K562 (cell line): ENCODE data around the gene VPS4A. TPM values are rescaled to one million over a fixed set of nuclear protein-coding genes. Genes with fewer than 3 reads are reported as not detected.
A peak's percentile ranks its signal among the peaks of the same experiment; 100 is the strongest.

Source experiments
- BDP1 ChIP-seq: IDR thresholded peaks from 3 replicates; pipeline ENCODE4 v1.6.1; 2011; ENCODE audit not compliant: insufficient read length, insufficient read depth
- CTBP1 ChIP-seq: fragments of 450-650 bp; IDR thresholded peaks from 2 replicates; pipeline ENCODE4 v1.6.1; 2016; ENCODE audit warnings: borderline replicate concordance
- ELF2 ChIP-seq: fragments of 250-450 bp; sonication (Bioruptor Pico); IDR thresholded peaks from 2 replicates; pipeline ENCODE4 v1.5.0; 2021; ENCODE audit warnings: mild to moderate bottlenecking
- FOXA3 ChIP-seq, 2 experiments: fragments of 450-650 bp in 1 of 2; sonication (generic) in 1 of 2; formaldehyde crosslinking; IDR thresholded peaks in 1 of 2; conservative IDR thresholded peaks in 1 of 2; 2 replicates each; pipeline versions ENCODE4 v1.4.0 to v1.8.0; 2020 to 2022; ENCODE audit warnings: mild to moderate bottlenecking in 2 of 2, missing genetic modification reagents in 1 of 2
- HNRNPLL ChIP-seq: fragments of 200-400 bp; formaldehyde crosslinking; IDR thresholded peaks from 2 replicates; pipeline ENCODE4 v1.6.1; 2017; ENCODE audit warnings: low read length, low read depth, mild to moderate bottlenecking; ENCODE audit not compliant: poor library complexity, severe bottlenecking
- ILF3 ChIP-seq: fragments of 450-650 bp; IDR thresholded peaks from 2 replicates; pipeline ENCODE4 v1.6.1; 2018; ENCODE audit warnings: antibody characterized with exemption, mild to moderate bottlenecking, moderate library complexity, borderline replicate concordance
- MTA3 ChIP-seq: fragments of 450-650 bp; formaldehyde crosslinking; IDR thresholded peaks from 2 replicates; pipeline ENCODE4 v1.6.1; 2017; ENCODE audit warnings: mild to moderate bottlenecking, borderline replicate concordance
- NCOR1 ChIP-seq: fragments of 450-650 bp; IDR thresholded peaks from 2 replicates; pipeline ENCODE4 v1.6.1; 2016; ENCODE audit warnings: mild to moderate bottlenecking, moderate library complexity
- PCBP1 ChIP-seq: fragments of 200-400 bp; formaldehyde crosslinking; IDR thresholded peaks from 2 replicates; pipeline ENCODE4 v1.6.1; 2018; ENCODE audit warnings: mild to moderate bottlenecking, low read depth, low read length; ENCODE audit not compliant: poor library complexity, severe bottlenecking
- POLR2A ChIP-seq: fragments of 450-650 bp; conservative IDR thresholded peaks from 2 replicates; pipeline ENCODE4 v1.6.1; 2016
- POLR2G ChIP-seq: fragments of 200-400 bp; formaldehyde crosslinking; IDR thresholded peaks from 2 replicates; pipeline ENCODE4 v1.6.1; 2017; ENCODE audit warnings: low read depth, mild to moderate bottlenecking, antibody characterized with exemption, low read length, moderate library complexity
- SUPT5H ChIP-seq: fragments of 450-650 bp; IDR thresholded peaks from 2 replicates; pipeline ENCODE4 v1.6.1; 2016
- TBP ChIP-seq: optimal IDR thresholded peaks from 2 replicates; pipeline ENCODE3; 2011; ENCODE audit warnings: low read depth, low read length, improper control_type of control experiment
- TEAD4 ChIP-seq, 2 experiments: sonication (generic) in 1 of 2; formaldehyde crosslinking in 1 of 2; IDR thresholded peaks; 2 replicates each; pipeline versions ENCODE4 v1.6.1 to v1.8.0; 2012 to 2022; ENCODE audit warnings: borderline replicate concordance in 1 of 2, inconsistent platforms in 1 of 2, low read length in 1 of 2, mild to moderate bottlenecking in 1 of 2, missing genetic modification reagents in 1 of 2
- THRAP3 ChIP-seq: fragments of 450-650 bp; IDR thresholded peaks from 2 replicates; pipeline ENCODE4 v1.6.1; 2016; ENCODE audit warnings: mild to moderate bottlenecking, inconsistent platforms, borderline replicate concordance
- ZFX ChIP-seq: sonication (generic); formaldehyde crosslinking; IDR thresholded peaks from 2 replicates; pipeline ENCODE4 v1.8.0; 2022; ENCODE audit warnings: mild to moderate bottlenecking, missing genetic modification reagents, moderate library complexity
- ZNF407 ChIP-seq: fragments of 450-650 bp; IDR thresholded peaks from 2 replicates; pipeline ENCODE4 v1.6.1; 2016; ENCODE audit warnings: low read depth
- polyA plus RNA-seq, 8 experiments: library from polyadenylated mRNA; depleted of rRNA in 4 of 8; stranded (reverse) in 5 of 8; unstranded in 3 of 8; fragments of >200 nt; fragmentation: Nextera tagmentation in 2 of 8; fragmentation: Illumina TruSeq in 1 of 8; extraction: Ambion mirVana in 2 of 8; extraction: Trizol in 1 of 8; gene quantifications; 2 replicates each; pipeline versions ENCODE4 v1.2.1 to v1.2.3, GENCODE V29; 2011 to 2014; ENCODE audit warnings: inconsistent platforms in 1 of 8, missing spikeins in 1 of 8
- total RNA-seq, 7 experiments: library from RNA; depleted of rRNA in 6 of 7; stranded (reverse); fragments of >200 nt in 6 of 7; fragmentation: Illumina TruSeq in 2 of 7; extraction: Trizol in 2 of 7; gene quantifications; 2 replicates each; pipeline versions ENCODE4 v1.2.1 to v1.2.3, GENCODE V29; 2011 to 2021; ENCODE audit warnings: low replicate concordance in 1 of 7

The VPS4A gene
- total and polyA plus RNA-seq, 9 of the 15 experiments (the other 6 are each of a cell fraction or from before 2014, with no cell fraction given): 7.6 to 45.4 (median 29.9) TPM

GRCh38 chr16:69310653-69311532 is at the start of gene VPS4A (continued):
- TF ChIP-seq ZNF407 (no peak), POLR2G (peak; percentile 95), THRAP3 (no peak), HNRNPLL (peak; percentile 57), POLR2A (peak; percentile 73; the same call in 1 of the 2 replicates), TBP (peak; percentile 61), SUPT5H (peak; percentile 65; the same call in 1 of the 2 replicates), MTA3 (peak; percentile 74), NCOR1 (peak; percentile 34; the same call in 1 of the 2 replicates), FOXA3 (CRISPR knock-in tag; conservative IDR thresholded peaks at IDR 0.05 in 1 of 2, IDR thresholded peaks at IDR 0.05 in 1 of 2) (peak in 1 of 2 experiments; percentile 51; a peak in 1 of 4 replicates), ILF3 (peak; percentile 87), BDP1 (no peak), CTBP1 (peak; percentile 93), ELF2 (CRISPR knock-in tag) (peak; percentile 20; the same call in 1 of the 2 replicates), ZFX (CRISPR knock-in tag) (peak; percentile 85), PCBP1 (peak; percentile 9), TEAD4 (IDR thresholded peaks at IDR 0.05; ENCODE audit: low read length) (no peak), TEAD4 (CRISPR knock-in tag; IDR thresholded peaks at IDR 0.05; ENCODE audit: borderline replicate concordance) (0 out of 2 replicates have a peak, but pooled peaks have one; percentile 17)
